Nephron (organoid): ENCODE results near the gene FANCI.

Experiments used
- H3K27ac Mint-ChIP-seq, 3 experiments: 2 replicates each; pipeline ENCODE4 v1.8.0; 2020; ENCODE audit warnings: mixed read lengths in 3 of 3, mild to moderate bottlenecking in 2 of 3, moderate library complexity in 1 of 3
- H3K27me3 Mint-ChIP-seq: 2 replicates; pipeline ENCODE4 v1.8.0; 2021; ENCODE audit warnings: low read depth, mild to moderate bottlenecking, moderate library complexity, mixed read lengths
- H3K36me3 Mint-ChIP-seq: 2 replicates; pipeline ENCODE4 v1.8.0; 2020; ENCODE audit warnings: low read depth, mixed read lengths
- H3K4me1 Mint-ChIP-seq: 2 replicates; pipeline ENCODE4 v1.8.0; 2020; ENCODE audit warnings: mixed read lengths
- H3K4me3 Mint-ChIP-seq, 3 experiments: 2 replicates each; pipeline ENCODE4 v1.8.0; 2020; ENCODE audit warnings: mild to moderate bottlenecking in 3 of 3, mixed read lengths in 3 of 3, moderate library complexity in 2 of 3
- H3K9me3 Mint-ChIP-seq: 2 replicates; pipeline ENCODE4 v1.8.0; 2020; ENCODE audit warnings: mixed read lengths
- TF ChIP-seq, protein P1 (sequence below), 3 experiments: fragments of 200-600 bp; sonication (generic); IDR thresholded peaks; one replicate each; pipeline ENCODE4 v1.5.0; 2021; ENCODE audit warnings: antibody characterized with exemption in 3 of 3; ENCODE audit not compliant: unreplicated experiment in 3 of 3

Gene FANCI

DNA sequence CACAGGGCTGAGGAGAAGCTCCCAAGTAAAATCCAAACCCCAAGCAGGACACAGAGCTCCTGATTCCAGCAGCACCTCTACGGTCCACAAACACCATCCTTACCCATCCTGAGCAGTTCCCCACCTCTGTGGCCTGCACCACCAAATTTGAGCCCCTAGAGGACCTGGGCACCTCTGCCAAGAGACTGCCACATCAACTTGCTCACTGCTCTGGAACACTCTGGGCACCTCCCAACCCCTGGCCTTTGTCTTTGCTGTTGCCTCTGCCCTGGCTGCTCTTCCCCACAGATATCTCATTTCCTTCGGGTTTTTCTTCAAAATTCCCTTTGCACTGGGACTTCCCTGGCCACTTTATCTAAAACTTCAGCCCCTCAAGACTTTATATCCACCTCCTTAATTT is 28.2 kb upstream of the FANCI start:
- TF ChIP-seq, protein P1, sequence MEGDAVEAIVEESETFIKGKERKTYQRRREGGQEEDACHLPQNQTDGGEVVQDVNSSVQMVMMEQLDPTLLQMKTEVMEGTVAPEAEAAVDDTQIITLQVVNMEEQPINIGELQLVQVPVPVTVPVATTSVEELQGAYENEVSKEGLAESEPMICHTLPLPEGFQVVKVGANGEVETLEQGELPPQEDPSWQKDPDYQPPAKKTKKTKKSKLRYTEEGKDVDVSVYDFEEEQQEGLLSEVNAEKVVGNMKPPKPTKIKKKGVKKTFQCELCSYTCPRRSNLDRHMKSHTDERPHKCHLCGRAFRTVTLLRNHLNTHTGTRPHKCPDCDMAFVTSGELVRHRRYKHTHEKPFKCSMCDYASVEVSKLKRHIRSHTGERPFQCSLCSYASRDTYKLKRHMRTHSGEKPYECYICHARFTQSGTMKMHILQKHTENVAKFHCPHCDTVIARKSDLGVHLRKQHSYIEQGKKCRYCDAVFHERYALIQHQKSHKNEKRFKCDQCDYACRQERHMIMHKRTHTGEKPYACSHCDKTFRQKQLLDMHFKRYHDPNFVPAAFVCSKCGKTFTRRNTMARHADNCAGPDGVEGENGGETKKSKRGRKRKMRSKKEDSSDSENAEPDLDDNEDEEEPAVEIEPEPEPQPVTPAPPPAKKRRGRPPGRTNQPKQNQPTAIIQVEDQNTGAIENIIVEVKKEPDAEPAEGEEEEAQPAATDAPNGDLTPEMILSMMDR (IDR thresholded peaks at IDR 0.05; ENCODE audit: unreplicated experiment in 3 of 3) = no peak
- no peak overlapping the region for H3K27ac Mint-ChIP-seq

DNA sequence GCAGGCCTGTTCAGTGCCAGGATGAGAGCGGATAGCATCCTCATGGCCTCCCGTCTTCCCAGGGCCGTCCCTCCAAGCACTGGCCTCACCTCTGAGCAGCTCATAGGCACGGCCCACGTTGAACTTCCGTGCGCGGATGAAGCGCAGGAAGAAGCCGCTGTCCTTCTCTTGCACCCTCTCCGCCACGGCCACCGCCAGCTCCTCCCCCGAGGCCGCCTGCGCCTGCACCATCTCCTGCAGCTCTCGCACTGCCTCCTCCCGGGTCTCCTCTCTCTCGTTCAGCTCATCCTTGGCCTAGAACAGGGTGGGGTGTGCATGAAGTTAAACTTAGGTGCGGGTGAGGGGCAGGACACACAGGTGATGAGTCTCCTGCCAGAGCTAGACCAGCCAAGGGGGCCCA is 26.7 kb upstream of the FANCI start:
- Mint-ChIP-seq H3K27ac (no peak overlapping the region), H3K36me3 (no peaks in the 10 kb centered on the region), H3K27me3 (peaks cover 8% of the 10 kb centered on the region), H3K4me3 (no peak overlapping the region), H3K9me3 (no peaks in the 10 kb centered on the region), H3K4me1 (peaks cover 6% of the 10 kb centered on the region)
- TF ChIP-seq, protein P1 (IDR thresholded peaks at IDR 0.05; ENCODE audit: unreplicated experiment in 3 of 3) = no peak

More for the DNA sequence above, 28.2 kb upstream of the FANCI start:
- Mint-ChIP-seq H3K36me3 (no peaks in the 10 kb centered on the region), H3K9me3 (no peaks in the 10 kb centered on the region), H3K4me1 (peaks cover 6% of the 10 kb centered on the region), H3K4me3 (no peak overlapping the region), H3K27me3 (peaks cover 8% of the 10 kb centered on the region)

DNA sequence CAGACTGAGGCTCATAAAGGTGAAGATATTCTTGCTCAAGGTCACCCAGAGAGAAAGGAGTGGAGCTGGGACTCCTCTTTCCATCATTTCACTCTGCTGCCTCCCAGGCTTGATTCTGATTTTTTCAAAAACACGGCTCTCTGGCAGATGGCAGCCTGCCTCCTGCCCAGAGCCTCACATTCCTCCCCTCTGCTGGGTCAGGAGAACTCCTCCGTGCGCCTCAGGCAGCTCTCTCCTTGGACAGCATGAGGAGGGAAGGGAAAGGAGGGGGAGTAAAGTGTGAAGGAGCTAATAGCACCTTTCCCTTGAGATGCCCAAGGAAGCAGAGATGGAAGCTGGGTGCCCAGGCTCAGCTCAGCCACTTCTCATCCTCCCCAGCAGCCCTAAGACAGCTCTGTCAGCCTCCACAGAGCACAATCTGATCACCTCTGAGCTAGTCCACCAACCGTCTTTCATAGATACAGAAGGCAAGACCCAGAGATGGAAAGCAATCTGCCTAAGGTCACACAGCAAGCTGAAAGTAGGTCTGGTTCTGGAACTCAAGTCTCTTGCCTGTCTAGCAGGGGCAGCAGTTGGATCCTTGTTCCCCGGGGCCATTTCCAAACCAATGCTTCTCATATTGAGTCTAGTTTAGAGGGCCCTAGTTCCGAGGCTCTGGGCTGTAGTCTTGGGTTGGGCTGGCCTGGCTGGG is 25.9 kb upstream of the FANCI start:
- Mint-ChIP-seq H3K36me3 (no peaks in the 10 kb centered on the region), H3K9me3 (no peaks in the 10 kb centered on the region), H3K27ac (no peak overlapping the region), H3K4me1 (peaks cover 6% of the 10 kb centered on the region), H3K4me3 (no peak overlapping the region), H3K27me3 (peaks cover 8% of the 10 kb centered on the region)
- TF ChIP-seq, protein P1 (IDR thresholded peaks at IDR 0.05; ENCODE audit: unreplicated experiment in 3 of 3) = no peak

DNA sequence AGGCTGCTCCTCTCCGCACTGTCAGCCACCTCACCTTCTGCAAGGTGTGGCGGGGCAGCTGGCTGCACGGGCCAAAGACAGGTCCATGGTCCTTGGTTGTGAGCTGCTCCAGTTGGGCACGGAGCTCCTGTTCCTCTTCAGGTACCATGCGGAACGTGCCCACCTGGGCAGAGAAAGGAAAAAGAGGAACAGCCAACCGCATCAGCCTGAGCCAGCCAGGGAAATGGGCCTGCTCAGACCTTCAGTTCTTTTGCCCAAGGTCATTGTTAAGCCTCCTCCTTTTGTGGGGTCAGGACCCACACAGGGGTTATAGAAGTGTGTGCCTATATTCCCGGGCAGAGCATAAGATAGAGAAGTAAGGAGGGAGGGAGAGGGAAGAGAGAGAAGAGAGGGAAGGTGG is 25.2 kb upstream of the FANCI start:
- TF ChIP-seq, protein P1 (IDR thresholded peaks at IDR 0.05; ENCODE audit: unreplicated experiment in 3 of 3) = no peak
- H3K27ac Mint-ChIP-seq = no peak overlapping the region
- no peaks in the 10 kb centered on the region for H3K9me3 Mint-ChIP-seq
- H3K4me1 Mint-ChIP-seq = peaks cover 2% of the 10 kb centered on the region
- peaks cover 8% of the 10 kb centered on the region for H3K27me3 Mint-ChIP-seq
- H3K4me3 Mint-ChIP-seq = no peak overlapping the region
- no peaks in the 10 kb centered on the region for H3K36me3 Mint-ChIP-seq

DNA sequence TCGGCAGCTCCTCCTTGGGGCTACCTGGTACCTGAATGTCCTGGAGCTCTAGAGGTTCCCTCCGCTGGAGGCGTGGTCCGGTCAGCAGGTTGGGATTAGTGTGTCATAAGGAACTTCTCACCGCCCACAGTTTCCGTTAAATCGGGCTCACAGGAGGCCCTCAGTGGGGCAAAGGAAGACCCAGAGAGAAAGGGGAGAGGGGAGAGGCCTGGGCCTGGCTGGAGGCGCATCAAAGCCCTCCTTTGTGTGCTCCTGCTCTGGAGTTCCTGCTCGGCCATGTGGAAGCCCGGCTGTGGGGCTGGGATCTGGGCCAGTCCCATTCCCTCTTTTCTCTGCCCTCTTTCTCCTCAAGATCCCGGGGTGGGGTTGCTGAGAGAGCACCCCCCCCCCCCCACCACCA is 22.2 kb upstream of the FANCI start, which contains the start of gene RLBP1:
RLBP1 (minus strand) TSS at position 37 of the 400 bp plus-strand sequence. CDS start 2,604 bp downstream, outside the sequence.
- TF ChIP-seq, protein P1 (IDR thresholded peaks at IDR 0.05; ENCODE audit: unreplicated experiment in 3 of 3) = no peak
- Mint-ChIP-seq H3K27me3 (no peaks in the 10 kb centered on the region), H3K9me3 (no peaks in the 10 kb centered on the region), H3K27ac (no peak within 1 kb of the TSS), H3K36me3 (no peaks in the 10 kb centered on the region), H3K4me3 (no peak within 1 kb of the TSS), H3K4me1 (no peaks in the 10 kb centered on the region)

DNA sequence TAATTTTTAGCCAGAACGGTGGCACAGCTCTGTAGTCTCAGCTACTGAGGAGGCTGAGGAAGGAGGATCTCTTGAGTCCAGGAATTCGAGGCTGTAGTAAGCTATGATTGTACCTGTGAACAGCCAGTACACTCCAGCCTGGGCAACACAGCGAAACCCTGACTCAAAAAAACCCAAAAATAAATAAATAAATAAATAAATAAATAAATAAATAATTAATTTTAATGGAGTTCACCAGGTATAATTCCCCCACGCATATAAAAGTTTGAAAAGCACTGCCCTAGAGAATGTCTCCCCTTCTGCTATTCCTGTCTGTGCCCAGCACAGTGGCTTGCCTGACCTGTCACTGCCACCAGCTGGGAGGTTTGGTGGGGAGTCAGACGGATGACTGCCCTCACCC is 18.2 kb upstream of the FANCI start:
- H3K4me3 Mint-ChIP-seq = no peak overlapping the region
- no peaks in the 10 kb centered on the region for H3K27me3 Mint-ChIP-seq
- H3K4me1 Mint-ChIP-seq = no peaks in the 10 kb centered on the region
- H3K9me3 Mint-ChIP-seq = no peaks in the 10 kb centered on the region
- H3K36me3 Mint-ChIP-seq = no peaks in the 10 kb centered on the region
- H3K27ac Mint-ChIP-seq = no peak overlapping the region
- TF ChIP-seq, protein P1 (IDR thresholded peaks at IDR 0.05; ENCODE audit: unreplicated experiment in 3 of 3) = no peak
